Esophagus muscularis mucosa (tissue), 4 donors: ENCODE results near the gene CDH2. TPM values are rescaled to one million over a fixed set of nuclear protein-coding genes. Genes with fewer than 3 reads are reported as not detected.

Source experiments
- DNase-seq: peaks from one replicate; pipeline ENCODE4 v3.0.0-alpha.2; 2017; ENCODE audit errors: extremely low spot score
- H3K27ac ChIP-seq, 4 donors: fragments of 200-600 bp; sonication (generic); replicated peaks in 1 of 4; 1 replicate in 3 of 4; 2 replicates in 1 of 4; pipeline ENCODE4 v1.5.1; 2016 to 2019; ENCODE audit warnings: mild to moderate bottlenecking in 1 of 4
- H3K27me3 ChIP-seq, 4 donors: fragments of 200-600 bp; sonication (generic); one replicate each; pipeline versions ENCODE4 v1.5.1 to v1.6.0; 2016 to 2019
- H3K36me3 ChIP-seq, 4 donors: fragments of 200-600 bp; sonication (generic); one replicate each; pipeline ENCODE4 v1.5.1; 2016 to 2019
- H3K4me1 ChIP-seq, 4 donors: fragments of 200-600 bp; sonication (generic); one replicate each; pipeline ENCODE4 v1.5.1; 2016 to 2019
- H3K4me3 ChIP-seq, 4 donors: fragments of 200-600 bp; sonication (generic); 1 replicate in 2 of 4; 2 replicates in 2 of 4; pipeline ENCODE4 v1.5.1; 2016 to 2019; ENCODE audit warnings: mild to moderate bottlenecking in 4 of 4, moderate library complexity in 1 of 4
- H3K9me3 ChIP-seq, 4 donors: fragments of 200-600 bp; sonication (generic); 1 replicate in 3 of 4; 2 replicates in 1 of 4; pipeline ENCODE4 v1.5.1; 2016 to 2019
- EP300 ChIP-seq: sonication (generic); formaldehyde crosslinking; IDR thresholded peaks from one replicate; pipeline ENCODE4 v1.6.1; 2017; ENCODE audit warnings: antibody characterized with exemption
- POLR2A ChIP-seq: fragments of 450-650 bp; IDR thresholded peaks from one replicate; pipeline ENCODE4 v1.6.1; 2017; ENCODE audit warnings: antibody characterized with exemption, moderate library complexity, mild to moderate bottlenecking, low read depth
- POLR2AphosphoS5 ChIP-seq, 2 donors: sonication (generic); formaldehyde crosslinking; IDR thresholded peaks; one replicate each; pipeline ENCODE4 v1.6.1; 2017; ENCODE audit warnings: antibody characterized with exemption in 2 of 2
- WGBS: methylation state at CpG from one replicate; pipeline ENCODE4 v1.1.5; 2018; 5-methylcytosine and 5-hydroxymethylcytosine counted together
- intact Hi-C: fragments of 100-400 bp; cut with DNase I; formaldehyde crosslinking; loops from one replicate; pipeline ENCODE4 v1.15.1; 2023
- total RNA-seq, 4 donors: library from RNA; depleted of rRNA; stranded (reverse); fragments of >200 nt; gene quantifications; one replicate each; pipeline versions ENCODE4 v1.1.0 to v1.2.1, GENCODE V29; 2016
- TF ChIP-seq, protein P1 (sequence below), 3 experiments: fragments of 200-600 bp in 2 of 3; fragments of 450-650 bp in 1 of 3; sonication (generic) in 2 of 3; IDR thresholded peaks; one replicate each; pipeline ENCODE4 v1.5.1; 2017 to 2019; ENCODE audit warnings: antibody characterized with exemption in 3 of 3, mild to moderate bottlenecking in 2 of 3, moderate library complexity in 1 of 3

CDH2 gene
- total RNA-seq, 4 donors from 2014 or later: 10.9 to 17.4 (median 13.6) TPM

DNA sequence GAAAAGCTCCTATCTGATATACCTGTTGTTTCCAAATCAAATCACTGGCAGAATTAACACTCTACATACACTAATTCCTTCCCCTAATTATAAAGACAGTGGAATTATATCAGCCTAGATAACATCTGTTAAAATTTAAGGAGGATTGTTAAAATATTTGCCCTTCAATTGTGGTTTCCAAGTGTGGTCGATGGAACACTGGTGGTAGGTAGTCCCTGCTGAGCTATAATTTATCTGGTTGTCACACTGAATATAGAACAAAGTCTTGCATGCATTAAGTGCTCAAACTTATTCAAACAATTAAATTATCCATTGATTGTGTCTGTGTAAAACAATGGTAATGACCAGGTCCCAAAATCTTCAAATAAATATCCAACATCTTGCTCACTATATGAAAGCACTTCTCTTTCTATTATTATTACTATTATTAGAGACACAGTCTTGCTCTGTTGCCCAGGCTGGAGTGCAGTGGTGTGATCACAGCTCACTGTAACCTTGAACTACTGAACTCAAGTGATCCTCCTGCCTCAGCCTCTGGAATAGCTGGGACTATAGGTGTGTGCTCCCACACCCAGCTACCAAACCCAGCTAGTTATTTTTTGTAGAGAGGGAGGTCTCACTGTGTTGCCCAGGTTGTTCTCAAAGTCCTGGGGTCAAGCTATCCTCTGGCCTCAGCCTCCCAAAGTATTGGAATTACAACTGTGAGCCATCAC lies 12.0 kb downstream of the CDH2 start:
- Histone ChIP-seq H3K27ac (no peak overlapping the region), H3K4me3 (no peak overlapping the region), H3K4me1 (peaks cover 0 to 15% (median 0%) of the 10 kb centered on the region in 4 donors), H3K36me3 (no peaks in the 10 kb centered on the region), H3K27me3 (peaks cover 0 to 1% (median 0%) of the 10 kb centered on the region in 4 donors), H3K9me3 (no peaks in the 10 kb centered on the region)
- intact Hi-C loops: no loop called here
- DNase-seq: no peak
- 63% methylated on average over 1 of the region's 1 CpG for WGBS
- TF ChIP-seq POLR2AphosphoS5 (IDR thresholded peaks at IDR 0.05) (no peak), EP300 (no peak), POLR2A (no peak)
- TF ChIP-seq, protein P1, sequence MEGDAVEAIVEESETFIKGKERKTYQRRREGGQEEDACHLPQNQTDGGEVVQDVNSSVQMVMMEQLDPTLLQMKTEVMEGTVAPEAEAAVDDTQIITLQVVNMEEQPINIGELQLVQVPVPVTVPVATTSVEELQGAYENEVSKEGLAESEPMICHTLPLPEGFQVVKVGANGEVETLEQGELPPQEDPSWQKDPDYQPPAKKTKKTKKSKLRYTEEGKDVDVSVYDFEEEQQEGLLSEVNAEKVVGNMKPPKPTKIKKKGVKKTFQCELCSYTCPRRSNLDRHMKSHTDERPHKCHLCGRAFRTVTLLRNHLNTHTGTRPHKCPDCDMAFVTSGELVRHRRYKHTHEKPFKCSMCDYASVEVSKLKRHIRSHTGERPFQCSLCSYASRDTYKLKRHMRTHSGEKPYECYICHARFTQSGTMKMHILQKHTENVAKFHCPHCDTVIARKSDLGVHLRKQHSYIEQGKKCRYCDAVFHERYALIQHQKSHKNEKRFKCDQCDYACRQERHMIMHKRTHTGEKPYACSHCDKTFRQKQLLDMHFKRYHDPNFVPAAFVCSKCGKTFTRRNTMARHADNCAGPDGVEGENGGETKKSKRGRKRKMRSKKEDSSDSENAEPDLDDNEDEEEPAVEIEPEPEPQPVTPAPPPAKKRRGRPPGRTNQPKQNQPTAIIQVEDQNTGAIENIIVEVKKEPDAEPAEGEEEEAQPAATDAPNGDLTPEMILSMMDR (IDR thresholded peaks at IDR 0.05): no peak

DNA sequence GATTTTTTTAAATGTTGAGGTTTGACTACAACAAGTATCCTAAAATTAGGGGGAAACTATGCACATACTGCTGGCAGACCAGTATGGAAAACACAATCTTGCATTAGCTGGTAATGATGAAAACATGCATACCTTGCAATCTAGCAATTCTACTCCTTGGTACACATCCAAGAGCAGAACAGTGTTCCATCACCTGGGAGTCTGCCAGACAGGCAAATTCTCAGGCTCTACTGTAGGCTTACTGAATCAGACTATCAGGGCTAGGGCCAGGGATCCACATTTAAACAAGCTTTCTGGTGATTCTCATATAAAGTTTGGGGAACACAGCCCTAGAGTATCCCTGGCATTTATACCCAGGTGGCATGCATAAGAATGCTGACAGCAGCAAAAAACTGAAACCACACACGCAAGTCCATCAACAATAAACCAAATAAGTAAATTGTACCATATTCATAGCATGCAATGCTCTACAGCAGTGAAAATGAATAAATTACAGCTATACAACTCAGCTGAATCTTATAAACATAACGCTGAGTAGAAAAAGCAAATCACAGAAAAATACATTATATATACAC lies 13.6 kb downstream of the CDH2 start:
- Histone ChIP-seq H3K4me1 (peaks cover 2 to 16% (median 4%) of the 10 kb centered on the region in 4 donors), H3K36me3 (no peaks in the 10 kb centered on the region), H3K4me3 (no peak overlapping the region), H3K9me3 (no peaks in the 10 kb centered on the region), H3K27me3 (no peaks in the 10 kb centered on the region), H3K27ac (no peak overlapping the region)
- DNase-seq: no peak
- WGBS: 95% methylated on average over 2 of the region's 2 CpGs
- TF ChIP-seq EP300: no peak
- intact Hi-C loops: no loop called here

DNA sequence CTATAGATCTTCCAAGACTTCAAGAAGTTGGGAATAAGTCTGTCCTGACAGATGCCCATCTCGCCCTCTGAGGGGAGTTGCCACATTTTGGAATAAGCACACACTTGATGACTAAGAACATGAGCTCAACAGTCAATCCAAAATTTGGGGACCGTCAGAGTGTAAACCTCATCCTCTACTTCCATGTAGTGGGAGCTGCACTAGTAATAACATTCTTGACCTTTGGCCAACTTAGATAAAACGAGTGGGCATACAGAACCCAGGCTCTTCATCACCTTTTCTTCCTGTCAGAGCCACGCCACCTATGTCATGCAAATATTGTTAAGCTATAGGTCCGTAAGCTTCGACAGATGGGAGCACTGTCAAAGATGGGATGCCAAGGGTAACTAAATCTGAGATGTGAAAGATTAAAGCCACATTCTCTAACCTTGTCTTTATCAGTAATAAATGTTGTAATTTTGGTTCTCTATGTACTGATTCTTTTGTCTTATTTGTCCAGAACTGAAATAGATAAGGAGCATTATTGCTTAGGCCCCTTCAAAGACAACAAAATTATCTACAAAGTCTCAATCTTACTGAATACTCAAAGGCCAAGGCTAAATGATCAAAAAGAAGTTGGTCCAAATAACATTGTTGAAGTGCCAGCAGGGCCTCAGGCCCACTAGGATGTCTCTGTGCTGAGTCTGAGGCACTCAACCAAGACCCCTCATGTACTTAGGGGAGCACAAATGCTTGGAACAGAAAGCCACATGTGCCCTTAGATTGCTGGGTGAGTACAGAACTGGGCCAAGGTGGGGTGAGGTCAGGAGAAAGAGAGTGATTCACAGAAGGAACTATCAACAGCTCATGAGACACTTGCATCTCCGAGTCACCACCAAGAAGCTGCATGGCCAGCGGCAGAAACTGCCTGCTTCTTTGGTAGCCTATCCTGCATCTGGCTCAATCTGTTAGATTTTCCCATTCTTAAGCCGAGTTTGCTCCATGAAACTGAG lies 15.0 kb downstream of the CDH2 start:
- intact Hi-C loops: no loop called here
- Histone ChIP-seq H3K27me3 (no peaks in the 10 kb centered on the region), H3K36me3 (no peaks in the 10 kb centered on the region), H3K4me1 (peaks cover 9 to 16% (median 10%) of the 10 kb centered on the region in 4 donors), H3K9me3 (no peaks in the 10 kb centered on the region), H3K27ac (no peak overlapping the region), H3K4me3 (no peak overlapping the region)
- TF ChIP-seq, protein P1 (IDR thresholded peaks at IDR 0.05): no peak
- no peak for TF ChIP-seq POLR2A
- WGBS: 93% methylated on average over 9 of the region's 9 CpGs
- peak; percentile 34 for DNase-seq

DNA sequence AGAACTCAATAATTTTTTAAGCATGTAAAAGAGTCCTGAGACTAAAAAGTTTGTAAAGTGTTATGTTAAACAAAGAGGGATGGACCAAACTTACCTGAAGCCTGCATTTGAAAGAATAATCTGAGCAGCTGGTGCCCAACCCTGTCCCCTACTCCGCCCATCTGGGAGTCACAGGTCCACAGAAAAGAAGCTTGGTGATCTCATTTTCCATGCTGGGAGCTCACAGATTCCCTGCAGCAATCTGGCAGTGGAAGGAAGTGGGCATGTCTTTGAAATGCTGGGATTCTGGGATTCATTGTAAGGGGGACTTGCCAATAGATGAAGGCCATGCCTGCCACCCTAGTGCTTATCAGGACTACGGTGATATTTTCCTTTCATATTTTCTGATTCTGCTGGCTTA lies 17.9 kb downstream of the CDH2 start:
- Histone ChIP-seq H3K4me1 (peaks cover 9 to 22% (median 13%) of the 10 kb centered on the region in 4 donors), H3K36me3 (no peaks in the 10 kb centered on the region), H3K9me3 (no peaks in the 10 kb centered on the region), H3K27ac (no peak overlapping the region), H3K4me3 (no peak overlapping the region), H3K27me3 (no peaks in the 10 kb centered on the region)
- 88% methylated on average over 2 of the region's 2 CpGs for WGBS
- peak; percentile 37 for DNase-seq
- intact Hi-C loops: no loop called here
- no peak for TF ChIP-seq EP300
- TF ChIP-seq, protein P1 (IDR thresholded peaks at IDR 0.05): no peak
- TF ChIP-seq POLR2A: no peak
- no peak for TF ChIP-seq POLR2AphosphoS5 (IDR thresholded peaks at IDR 0.05)

DNA sequence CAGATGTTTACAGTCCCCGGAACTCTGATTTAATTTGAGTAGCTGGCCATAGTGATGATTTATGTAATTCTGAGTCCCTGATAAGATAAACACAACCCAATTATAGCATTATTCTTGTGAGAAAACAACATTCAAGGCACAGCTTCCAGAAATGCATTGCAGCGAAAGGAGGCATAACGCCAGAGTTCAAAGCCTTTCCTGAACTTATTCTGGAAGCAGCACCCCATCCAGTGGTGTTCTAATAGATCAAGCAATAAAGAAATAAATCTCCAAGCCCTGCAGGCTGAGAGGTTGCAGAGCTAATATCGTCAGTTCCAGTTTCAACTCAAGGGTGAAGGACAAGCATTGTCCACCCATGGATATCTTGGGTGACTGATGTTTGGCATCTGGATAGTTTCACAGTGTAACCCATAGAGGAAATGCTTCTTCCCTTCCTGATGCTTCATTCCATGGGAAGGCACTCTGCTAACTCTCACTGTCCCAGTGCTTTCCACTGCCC lies 18.8 kb downstream of the CDH2 start:
- peaks cover 9 to 23% (median 19%) of the 10 kb centered on the region in 4 donors for H3K4me1 ChIP-seq
- DNase-seq: peak; percentile 47
- TF ChIP-seq POLR2AphosphoS5 (IDR thresholded peaks at IDR 0.05) (no peak), EP300 (no peak), POLR2A (no peak)
- TF ChIP-seq, protein P1 (IDR thresholded peaks at IDR 0.05): no peak
- WGBS: 23% methylated on average over 4 of the region's 4 CpGs
- no peaks in the 10 kb centered on the region for H3K9me3 ChIP-seq
- H3K36me3 ChIP-seq: no peaks in the 10 kb centered on the region
- peak overlapping the region in 1 of 4 donors; percentile 22 for H3K4me3 ChIP-seq
- H3K27ac ChIP-seq: no peak overlapping the region
- H3K27me3 ChIP-seq: no peaks in the 10 kb centered on the region
- intact Hi-C loops: no loop called here
